ENCODE measurements around the gene RALGPS1. TPM values are rescaled to one million over a fixed set of nuclear protein-coding genes. Genes with fewer than 3 reads are reported as not detected.

The RALGPS1 gene
- total and polyA plus RNA-seq, 2 experiments from 2014 or later: 13.1 to 22.1 TPM

DNA sequence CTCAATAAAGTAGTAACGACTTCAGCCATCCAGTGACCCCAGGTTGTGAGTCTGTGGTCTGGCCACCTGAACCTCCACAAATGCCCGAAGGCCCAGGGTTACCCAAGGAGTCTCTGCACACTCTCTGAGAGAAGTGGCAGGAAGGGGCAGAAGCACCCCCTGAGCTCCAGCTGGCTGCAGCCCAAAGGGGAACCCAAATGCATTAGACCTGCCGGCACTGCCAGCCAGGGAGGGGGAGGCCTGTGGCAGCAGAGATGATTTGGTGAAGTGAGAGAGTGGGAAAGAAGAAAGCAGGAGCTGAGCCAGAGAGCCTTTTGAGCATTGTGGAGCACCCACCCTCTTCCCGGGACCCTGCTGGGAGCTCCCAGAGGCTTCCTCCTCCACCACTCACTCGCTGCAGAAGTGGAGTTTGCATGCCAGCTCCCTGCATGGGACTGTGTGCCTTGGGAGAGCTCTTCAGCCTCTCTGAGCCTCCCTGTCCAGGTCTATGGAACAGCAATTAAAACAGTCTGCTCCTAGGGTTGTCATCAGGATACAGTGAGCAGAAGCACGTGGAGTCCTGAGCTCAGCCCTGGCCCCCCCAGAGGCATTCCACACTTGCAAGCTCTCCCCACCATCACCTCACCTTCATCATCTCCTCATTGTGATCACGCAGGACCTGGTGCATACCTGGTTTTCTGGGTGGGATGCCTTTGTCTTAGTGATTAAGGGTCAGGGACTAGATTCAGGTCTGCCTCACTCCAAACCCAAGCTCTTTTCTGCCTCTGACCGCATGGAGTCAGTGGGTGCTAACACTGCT lies 221.7 kb downstream of the RALGPS1 start:
- Histone ChIP-seq H3K36me3 (replicated peaks; ENCODE audit: insufficient read depth, low read depth) (no peaks in the 10 kb centered on the region), H3K4me2 (no peak overlapping the region), H3K4me1 (ENCODE audit: insufficient read depth) (peaks cover 26% of the 10 kb centered on the region), H3K4me3 (no peak overlapping the region), H3K9me3 (ENCODE audit: low read depth) (no peaks in the 10 kb centered on the region), H3K9me2 (replicated peaks; ENCODE audit: insufficient read depth) (no peaks in the 10 kb centered on the region), H3K79me2 (peaks cover 4% of the 10 kb centered on the region), H4K20me1 (ENCODE audit: insufficient read depth, poor library complexity, severe bottlenecking) (no peaks in the 10 kb centered on the region), H2AFZ (no peak overlapping the region), H3K27ac (no peak overlapping the region), H3K27me3 (no peaks in the 10 kb centered on the region)
- DNase-seq (ENCODE audit: low spot score): no peak
- 87% methylated on average over 8 of the region's 8 CpGs for WGBS (ENCODE audit: low lambda C conversion rate, missing lambda C conversion rate)
- TF ChIP-seq, protein P1, sequence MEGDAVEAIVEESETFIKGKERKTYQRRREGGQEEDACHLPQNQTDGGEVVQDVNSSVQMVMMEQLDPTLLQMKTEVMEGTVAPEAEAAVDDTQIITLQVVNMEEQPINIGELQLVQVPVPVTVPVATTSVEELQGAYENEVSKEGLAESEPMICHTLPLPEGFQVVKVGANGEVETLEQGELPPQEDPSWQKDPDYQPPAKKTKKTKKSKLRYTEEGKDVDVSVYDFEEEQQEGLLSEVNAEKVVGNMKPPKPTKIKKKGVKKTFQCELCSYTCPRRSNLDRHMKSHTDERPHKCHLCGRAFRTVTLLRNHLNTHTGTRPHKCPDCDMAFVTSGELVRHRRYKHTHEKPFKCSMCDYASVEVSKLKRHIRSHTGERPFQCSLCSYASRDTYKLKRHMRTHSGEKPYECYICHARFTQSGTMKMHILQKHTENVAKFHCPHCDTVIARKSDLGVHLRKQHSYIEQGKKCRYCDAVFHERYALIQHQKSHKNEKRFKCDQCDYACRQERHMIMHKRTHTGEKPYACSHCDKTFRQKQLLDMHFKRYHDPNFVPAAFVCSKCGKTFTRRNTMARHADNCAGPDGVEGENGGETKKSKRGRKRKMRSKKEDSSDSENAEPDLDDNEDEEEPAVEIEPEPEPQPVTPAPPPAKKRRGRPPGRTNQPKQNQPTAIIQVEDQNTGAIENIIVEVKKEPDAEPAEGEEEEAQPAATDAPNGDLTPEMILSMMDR (IDR thresholded peaks at IDR 0.05; ENCODE audit: poor library complexity): no peak
- TF ChIP-seq EZH2phosphoT487 (IDR thresholded peaks at IDR 0.05; ENCODE audit: low read depth, severe bottlenecking, unreplicated experiment) (no peak), EZH2 (IDR thresholded peaks at IDR 0.05; ENCODE audit: borderline replicate concordance) (no peak)

DNA sequence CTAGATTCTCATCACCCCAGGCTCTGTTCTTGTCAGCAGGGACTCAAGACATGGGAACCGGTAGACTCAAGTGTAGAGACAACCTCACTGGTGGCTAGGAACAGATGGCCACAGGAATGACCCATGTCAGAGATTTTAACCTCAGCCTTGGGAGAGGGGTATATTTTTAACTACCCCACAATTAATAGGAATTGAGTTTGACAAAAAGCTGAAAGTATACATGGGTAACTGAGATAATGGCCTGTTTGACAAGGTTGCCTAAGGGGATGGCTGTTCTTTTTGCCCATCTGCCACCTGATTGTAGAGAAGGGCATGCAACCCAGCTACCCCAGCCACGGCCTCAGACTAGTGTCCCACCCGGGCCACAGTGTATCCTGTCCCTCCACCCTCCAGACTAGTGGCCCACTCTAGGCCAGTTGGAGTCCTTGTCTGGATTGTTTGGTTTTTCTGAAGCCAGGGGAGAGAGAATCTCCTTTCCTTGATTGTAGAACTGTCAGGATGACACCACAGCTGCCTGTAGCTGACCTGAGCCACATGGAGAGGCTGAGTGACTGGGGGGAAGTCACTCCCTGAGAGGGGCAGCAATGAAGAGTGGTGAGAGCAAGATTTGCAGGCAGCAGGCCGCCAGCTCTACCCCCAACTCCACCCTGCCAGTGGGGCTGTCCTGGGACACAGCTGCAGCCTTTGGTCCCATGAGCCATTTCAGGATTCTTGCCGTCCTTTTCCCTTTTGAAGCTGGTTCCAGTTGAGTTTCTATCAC lies 222.5 kb downstream of the RALGPS1 start:
- H3K79me2 ChIP-seq: peaks cover 4% of the 10 kb centered on the region
- 91% methylated on average over 5 of the region's 5 CpGs for WGBS (ENCODE audit: low lambda C conversion rate, missing lambda C conversion rate)
- no peak overlapping the region for H3K4me2 ChIP-seq
- TF ChIP-seq, protein P1 (IDR thresholded peaks at IDR 0.05; ENCODE audit: poor library complexity): no peak
- TF ChIP-seq EZH2 (IDR thresholded peaks at IDR 0.05; ENCODE audit: borderline replicate concordance) (no peak), EZH2phosphoT487 (IDR thresholded peaks at IDR 0.05; ENCODE audit: low read depth, severe bottlenecking, unreplicated experiment) (no peak)
- H3K9me2 ChIP-seq (replicated peaks; ENCODE audit: insufficient read depth): no peaks in the 10 kb centered on the region
- DNase-seq (ENCODE audit: low spot score): no peak
- H3K4me3 ChIP-seq: no peak overlapping the region
- peaks cover 18% of the 10 kb centered on the region for H3K4me1 ChIP-seq (ENCODE audit: insufficient read depth)
- H2AFZ ChIP-seq: no peak overlapping the region
- H3K27me3 ChIP-seq: no peaks in the 10 kb centered on the region
- H3K9me3 ChIP-seq (ENCODE audit: low read depth): no peaks in the 10 kb centered on the region
- H4K20me1 ChIP-seq (ENCODE audit: insufficient read depth, poor library complexity, severe bottlenecking): no peaks in the 10 kb centered on the region
- no peak overlapping the region for H3K27ac ChIP-seq
- no peaks in the 10 kb centered on the region for H3K36me3 ChIP-seq (replicated peaks; ENCODE audit: insufficient read depth, low read depth)

DNA sequence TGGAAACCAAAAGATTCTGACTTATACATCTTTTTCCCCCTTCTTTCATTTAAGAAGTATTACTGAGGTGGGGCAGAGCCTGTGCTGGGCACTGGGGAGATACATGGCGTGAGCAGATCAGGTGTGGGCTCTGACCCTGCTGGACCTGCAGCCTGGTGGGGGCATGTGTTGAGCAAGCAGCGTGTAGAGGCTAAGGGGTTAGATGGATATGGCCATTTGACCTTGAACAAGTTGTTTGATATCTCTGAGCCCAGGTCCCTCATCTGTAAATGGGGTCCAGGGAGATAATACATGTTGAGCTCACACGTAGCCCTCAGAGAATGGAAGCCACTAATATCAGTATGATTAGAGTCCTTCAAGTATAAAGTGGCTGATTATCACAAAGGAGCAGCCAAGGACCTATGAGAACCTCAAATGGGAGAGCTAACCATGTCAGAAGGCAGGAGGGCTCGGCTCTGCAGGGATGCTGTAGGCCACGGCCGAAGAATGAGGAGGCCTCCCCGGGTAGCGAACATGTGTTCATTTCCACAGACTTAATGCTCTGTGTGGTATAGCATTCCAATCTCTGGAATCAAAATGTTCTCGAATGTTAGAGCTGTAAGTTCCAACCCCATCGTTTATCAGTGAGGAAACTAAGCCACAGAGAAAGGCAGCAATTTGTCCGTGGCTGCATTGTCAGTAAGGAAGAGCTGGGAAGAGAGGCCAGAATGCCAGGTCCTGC lies 223.2 kb downstream of the RALGPS1 start:
- Histone ChIP-seq H3K27ac (no peak overlapping the region), H3K36me3 (replicated peaks; ENCODE audit: insufficient read depth, low read depth) (no peaks in the 10 kb centered on the region), H3K9me2 (replicated peaks; ENCODE audit: insufficient read depth) (no peaks in the 10 kb centered on the region), H4K20me1 (ENCODE audit: insufficient read depth, poor library complexity, severe bottlenecking) (no peaks in the 10 kb centered on the region), H3K4me3 (no peak overlapping the region), H3K4me1 (ENCODE audit: insufficient read depth) (peaks cover 15% of the 10 kb centered on the region), H3K9me3 (ENCODE audit: low read depth) (no peaks in the 10 kb centered on the region), H3K4me2 (no peak overlapping the region), H3K79me2 (no peaks in the 10 kb centered on the region), H3K27me3 (no peaks in the 10 kb centered on the region), H2AFZ (no peak overlapping the region)
- no peak for TF ChIP-seq EZH2phosphoT487 (IDR thresholded peaks at IDR 0.05; ENCODE audit: low read depth, severe bottlenecking, unreplicated experiment)
- TF ChIP-seq, protein P1 (IDR thresholded peaks at IDR 0.05; ENCODE audit: poor library complexity): no peak
- no peak for TF ChIP-seq EZH2 (IDR thresholded peaks at IDR 0.05; ENCODE audit: borderline replicate concordance)
- DNase-seq (ENCODE audit: low spot score): no peak
- 92% methylated on average over 11 of the region's 11 CpGs for WGBS (ENCODE audit: low lambda C conversion rate, missing lambda C conversion rate)
